GM19324 (cell line): ENCODE data around the gene TJP3.

Source experiments
- ATAC-seq: cut with Tn5 transposase; IDR thresholded peaks from one replicate; pipeline ENCODE4 v1.9.1; 2021; ENCODE audit warnings: mild to moderate bottlenecking, moderate library complexity; ENCODE audit not compliant: unreplicated experiment, low FRiP score

The TJP3 gene

GRCh38 chr19:3690551-3691371 is 17.4 kb upstream of the TJP3 start:
- ATAC-seq = no peak

GRCh38 chr19:3691372-3691716 is 16.8 kb upstream of the TJP3 start:
- no peak for ATAC-seq

GRCh38 chr19:3691726-3692125 is 16.5 kb upstream of the TJP3 start:
- no peak for ATAC-seq

GRCh38 chr19:3692141-3693024 is 15.8 kb upstream of the TJP3 start:
- ATAC-seq = no peak

- ATAC-seq = no peak
Measured at GRCh38 chr19:3693025-3693925, 14.9 kb upstream of the TJP3 start.

GRCh38 chr19:3694361-3695123 is 13.6 kb upstream of the TJP3 start:
- no peak for ATAC-seq

- ATAC-seq = no peak
Measured at GRCh38 chr19:3695124-3695733, 13.0 kb upstream of the TJP3 start.

- no peak for ATAC-seq
Measured at GRCh38 chr19:3695986-3696659, 12.1 kb upstream of the TJP3 start.

GRCh38 chr19:3696660-3696995 is 11.6 kb upstream of the TJP3 start:
- ATAC-seq = no peak

GRCh38 chr19:3697094-3697493 is 11.1 kb upstream of the TJP3 start:
- no peak for ATAC-seq

GRCh38 chr19:3697671-3698385 is 10.4 kb upstream of the TJP3 start:
- no peak for ATAC-seq

- ATAC-seq = no peak
Measured at GRCh38 chr19:3698386-3698950, 9.7 kb upstream of the TJP3 start.

GRCh38 chr19:3698974-3699740 is 9.0 kb upstream of the TJP3 start:
- no peak for ATAC-seq

- peak; percentile 20 for ATAC-seq
Measured at GRCh38 chr19:3699741-3700241, 8.4 kb upstream of the TJP3 start.

- ATAC-seq = peak; percentile 88
Measured at GRCh38 chr19:3700242-3701032, 7.7 kb upstream of the TJP3 start, which contains the start of gene PIP5K1C. Gene PIP5K1C, minus strand, starts transcription at chr19:3700468. Its CDS starts 78 bp downstream, at chr19:3700390.

- no peak for ATAC-seq
Measured at GRCh38 chr19:3701200-3701599, 7.0 kb upstream of the TJP3 start.
